Ovary (tissue), 9 donors: ENCODE data around the gene NANOS1. TPM values are rescaled to one million over a fixed set of nuclear protein-coding genes. Genes with fewer than 3 reads are reported as not detected.

Experiments
- DNase-seq, 5 donors: peaks; one replicate each; pipeline ENCODE4 v3.0.0-alpha.2; 2019 to 2020
- H3K27ac ChIP-seq, 2 donors: fragments of 200-600 bp; one replicate each; pipeline versions ENCODE4 v1.5.1 to v1.8.0; 2019 to 2022
- H3K27me3 ChIP-seq: fragments of 200-600 bp; one replicate; pipeline ENCODE4 v1.8.0; 2022
- H3K36me3 ChIP-seq: fragments of 200-600 bp; sonication (generic); one replicate; pipeline ENCODE4 v1.5.1; 2019
- H3K4me1 ChIP-seq: one replicate; pipeline ENCODE4 v1.8.1; 2013; ENCODE audit warnings: mild to moderate bottlenecking, moderate library complexity; ENCODE audit not compliant: insufficient read depth
- H3K4me3 ChIP-seq: fragments of 200-600 bp; sonication (generic); one replicate; pipeline ENCODE4 v1.5.1; 2017
- H3K9me3 ChIP-seq, 2 donors: fragments of 200-600 bp in 1 of 2; sonication (generic) in 1 of 2; one replicate each; pipeline versions ENCODE4 v1.5.1 to v1.8.1; 2013 to 2019; ENCODE audit warnings: mild to moderate bottlenecking in 1 of 2, moderate library complexity in 1 of 2
- EP300 ChIP-seq: sonication (generic); formaldehyde crosslinking; IDR thresholded peaks from one replicate; pipeline ENCODE4 v1.6.1; 2017; ENCODE audit warnings: antibody characterized with exemption
- POLR2A ChIP-seq: fragments of 450-650 bp; IDR thresholded peaks from one replicate; pipeline ENCODE4 v1.6.1; 2017; ENCODE audit warnings: antibody characterized with exemption, mild to moderate bottlenecking, moderate library complexity
- WGBS, 3 donors: extraction: QIAGEN DNeasy Blood & Tissue Kit in 1 of 3; methylation state at CpG; one replicate each; pipeline versions ENCODE4 v1.1.5 to v1.1.7; 2013 to 2017; 5-methylcytosine and 5-hydroxymethylcytosine counted together
- intact Hi-C, 4 donors: fragments of 100-400 bp; cut with DNase I; formaldehyde crosslinking; loops; one replicate each; pipeline versions ENCODE4 v1.11.0 to v1.15.1; 2022 to 2023
- polyA plus RNA-seq, 2 donors: library from polyadenylated mRNA; stranded (reverse); fragments of 200-250 nt in 1 of 2; fragments of 350-450 nt in 1 of 2; fragmentation: Illumina TruSeq in 1 of 2; extraction: RNeasy Lipid Tissue Mini Kit (QIAGEN cat#74804) in 1 of 2; gene quantifications; one replicate each; pipeline ENCODE4 v1.2.3, GENCODE V29; 2013 to 2014
- total RNA-seq, 7 donors: library from RNA; depleted of rRNA in 2 of 7; stranded (reverse); fragments of >200 nt in 2 of 7; fragmentation: NEBNext Ultra II Directional in 3 of 7; extraction: Animal tissue kit (Norgen Biotek cat#: 25700) in 3 of 7; gene quantifications; one replicate each; pipeline versions ENCODE4 v1.1.0 to v1.2.4, GENCODE V29; 2016 to 2023
- TF ChIP-seq, protein P1 (sequence below), 3 donors: fragments of 450-650 bp in 2 of 3; fragments of 200-600 bp in 1 of 3; IDR thresholded peaks; one replicate each; pipeline versions ENCODE4 v1.5.1 to v1.8.0; 2016 to 2022; ENCODE audit warnings: antibody characterized with exemption in 3 of 3, mild to moderate bottlenecking in 1 of 3
- donor health status: DM: no; HTN: no; CAD: no; lungs with moderate emphysema.
- donor health status: DM: no; HTN: no; CAD: no.
- donor health status: Bipolar disorder and iron deficiency.
- donor health status: DM: yes; HTN: yes; CAD: no.
- donor health status: DM: no; HTN: no; CAD: no.
- donor health status: DM: yes; HTN: yes; CAD: no.

Gene NANOS1
- total and polyA plus RNA-seq, 9 donors, result 0.15 to 7.0 (median 0.79) TPM

DNA sequence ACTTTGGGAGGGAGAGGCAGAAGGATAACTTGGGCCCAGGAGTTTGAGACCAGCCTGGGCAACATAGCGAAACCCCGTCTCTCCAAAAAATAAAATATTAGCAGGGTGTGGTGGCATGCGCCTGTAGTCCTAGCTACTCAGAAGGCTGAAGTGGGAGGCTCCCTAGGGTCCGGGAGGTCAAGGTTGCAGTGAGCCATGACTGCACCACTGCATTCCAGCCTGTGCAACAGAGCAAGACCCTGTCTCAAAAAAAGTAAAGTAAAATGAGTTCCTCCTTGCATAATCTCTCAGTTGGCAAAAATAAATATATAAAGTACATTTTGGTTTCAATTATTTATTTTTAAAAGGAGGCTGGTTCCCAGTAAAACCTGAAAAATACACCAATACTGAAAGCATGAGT is 11.8 kb downstream of the NANOS1 start:
- H3K36me3 ChIP-seq, result no peaks in the 10 kb centered on the region

DNA sequence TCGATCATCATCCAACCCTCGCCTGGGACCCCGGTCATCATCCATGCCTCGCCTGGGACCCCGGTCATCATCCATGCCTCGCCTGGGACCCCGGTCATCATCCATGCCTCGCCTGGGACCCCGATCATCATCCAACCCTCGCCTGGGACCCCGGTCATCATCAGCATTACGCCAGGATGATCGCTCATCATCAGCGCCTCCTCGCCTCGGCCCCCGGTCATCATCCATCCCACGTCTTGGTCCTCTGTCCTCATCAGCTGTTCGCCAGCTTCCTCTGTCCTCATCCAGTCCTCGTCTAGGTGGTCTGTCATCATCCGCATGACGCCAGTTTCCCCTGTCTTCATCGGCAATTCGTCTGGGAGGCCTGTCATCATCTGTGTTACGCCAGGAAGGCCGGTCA is 12.7 kb downstream of the NANOS1 start:
- 96 to 97% (median 96%) methylated on average over 26 of the region's 26 CpGs for WGBS, 3 donors
- intact Hi-C loops, result no loop called here
- no peak for DNase-seq
- TF ChIP-seq POLR2A (no peak), EP300 (no peak)
- TF ChIP-seq, protein P1, sequence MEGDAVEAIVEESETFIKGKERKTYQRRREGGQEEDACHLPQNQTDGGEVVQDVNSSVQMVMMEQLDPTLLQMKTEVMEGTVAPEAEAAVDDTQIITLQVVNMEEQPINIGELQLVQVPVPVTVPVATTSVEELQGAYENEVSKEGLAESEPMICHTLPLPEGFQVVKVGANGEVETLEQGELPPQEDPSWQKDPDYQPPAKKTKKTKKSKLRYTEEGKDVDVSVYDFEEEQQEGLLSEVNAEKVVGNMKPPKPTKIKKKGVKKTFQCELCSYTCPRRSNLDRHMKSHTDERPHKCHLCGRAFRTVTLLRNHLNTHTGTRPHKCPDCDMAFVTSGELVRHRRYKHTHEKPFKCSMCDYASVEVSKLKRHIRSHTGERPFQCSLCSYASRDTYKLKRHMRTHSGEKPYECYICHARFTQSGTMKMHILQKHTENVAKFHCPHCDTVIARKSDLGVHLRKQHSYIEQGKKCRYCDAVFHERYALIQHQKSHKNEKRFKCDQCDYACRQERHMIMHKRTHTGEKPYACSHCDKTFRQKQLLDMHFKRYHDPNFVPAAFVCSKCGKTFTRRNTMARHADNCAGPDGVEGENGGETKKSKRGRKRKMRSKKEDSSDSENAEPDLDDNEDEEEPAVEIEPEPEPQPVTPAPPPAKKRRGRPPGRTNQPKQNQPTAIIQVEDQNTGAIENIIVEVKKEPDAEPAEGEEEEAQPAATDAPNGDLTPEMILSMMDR (IDR thresholded peaks at IDR 0.05), result no peak
- Histone ChIP-seq H3K9me3 (no peaks in the 10 kb centered on the region), H3K27me3 (no peaks in the 10 kb centered on the region), H3K36me3 (no peaks in the 10 kb centered on the region), H3K27ac (no peak overlapping the region), H3K4me3 (no peak overlapping the region), H3K4me1 (peaks cover 2% of the 10 kb centered on the region)

More for the DNA sequence above, 11.8 kb downstream of the NANOS1 start:
- H3K27me3 ChIP-seq, result no peaks in the 10 kb centered on the region
- H3K27ac ChIP-seq, result no peak overlapping the region
- DNase-seq, result no peak
- peaks cover 2% of the 10 kb centered on the region for H3K4me1 ChIP-seq
- WGBS, 3 donors, result 72 to 74% (median 74%) methylated on average over 4 of the region's 4 CpGs
- no peak overlapping the region for H3K4me3 ChIP-seq
- H3K9me3 ChIP-seq, result no peaks in the 10 kb centered on the region
- intact Hi-C loops, result no loop called here
- TF ChIP-seq, protein P1 (IDR thresholded peaks at IDR 0.05), result no peak

DNA sequence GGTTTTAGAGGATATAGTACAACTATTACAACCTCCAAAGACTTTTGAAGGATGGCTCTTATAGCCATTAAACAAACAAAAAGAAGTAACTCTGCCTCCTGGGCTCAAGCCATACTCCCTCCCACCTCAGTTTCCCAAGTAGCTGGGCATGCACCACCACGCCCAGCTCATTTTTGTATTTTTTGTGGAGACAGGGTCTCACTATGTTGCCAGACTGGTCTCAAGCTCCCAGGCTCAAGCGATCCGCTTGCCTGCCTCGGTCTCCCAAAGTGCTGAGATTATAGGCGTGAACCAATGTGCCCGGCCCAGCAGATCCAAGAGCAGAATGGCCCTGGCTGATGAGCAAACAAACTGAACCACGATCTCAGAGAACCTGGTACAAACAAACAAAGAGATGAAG is 16.0 kb downstream of the NANOS1 start:
- Histone ChIP-seq H3K9me3 (no peaks in the 10 kb centered on the region), H3K27me3 (no peaks in the 10 kb centered on the region), H3K4me3 (no peak overlapping the region), H3K36me3 (no peaks in the 10 kb centered on the region), H3K4me1 (peaks cover 2% of the 10 kb centered on the region), H3K27ac (no peak overlapping the region)
- DNase-seq, result no peak
- WGBS, 3 donors, result 78 to 88% (median 83%) methylated on average over 7 of the region's 7 CpGs
- TF ChIP-seq POLR2A (no peak), EP300 (no peak)
- TF ChIP-seq, protein P1 (IDR thresholded peaks at IDR 0.05), result no peak
- intact Hi-C loops, result no loop called here

- DNase-seq, result no peak
- no peak overlapping the region for H3K27ac ChIP-seq
- H3K4me3 ChIP-seq, result no peak overlapping the region
- no peaks in the 10 kb centered on the region for H3K9me3 ChIP-seq
- no peaks in the 10 kb centered on the region for H3K36me3 ChIP-seq
- TF ChIP-seq EP300 (no peak), POLR2A (no peak)
- TF ChIP-seq, protein P1 (IDR thresholded peaks at IDR 0.05), result no peak
- H3K27me3 ChIP-seq, result no peaks in the 10 kb centered on the region
- WGBS, 3 donors, result 96 to 97% (median 96%) methylated on average over 5 of the region's 5 CpGs
- H3K4me1 ChIP-seq, result peaks cover 2% of the 10 kb centered on the region
- intact Hi-C loops, result no loop called here
These were observed 19.8 kb downstream of the NANOS1 start for GRCh38 chr10:119049361-119049760.

DNA sequence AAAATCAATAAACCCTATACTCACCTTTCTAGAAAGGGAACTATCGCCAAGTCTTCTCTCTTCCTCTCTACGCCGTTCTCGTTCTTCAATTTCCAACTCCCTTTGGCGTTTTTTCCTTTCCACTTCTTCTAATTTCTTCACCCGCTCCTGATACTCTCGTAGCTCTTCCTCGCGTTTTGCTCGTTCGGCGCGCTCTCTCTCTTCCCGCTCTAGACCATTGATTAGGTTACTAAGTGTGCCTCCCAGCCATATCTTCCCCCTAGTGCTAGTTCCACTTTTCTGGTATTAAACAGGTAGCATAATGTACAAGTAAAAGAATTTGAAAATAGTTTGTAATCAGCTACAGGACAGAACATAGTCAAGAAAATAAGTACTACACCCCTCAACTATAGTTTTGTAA is 20.3 kb downstream of the NANOS1 start:
- intact Hi-C loops, result no loop called here
- Histone ChIP-seq H3K27ac (no peak overlapping the region), H3K4me3 (no peak overlapping the region), H3K9me3 (no peaks in the 10 kb centered on the region), H3K27me3 (no peaks in the 10 kb centered on the region), H3K36me3 (no peaks in the 10 kb centered on the region), H3K4me1 (peaks cover 2% of the 10 kb centered on the region)
- no peak for DNase-seq
- TF ChIP-seq, protein P1 (IDR thresholded peaks at IDR 0.05), result no peak
- TF ChIP-seq EP300 (no peak), POLR2A (no peak)
- WGBS, 3 donors, result 93 to 97% (median 95%) methylated on average over 14 of the region's 14 CpGs
